Amniotic epithelial cell (primary cell): ENCODE results near the gene NLRC5.
"Not testable (repeated sequence)": the region's sequence is repeated elsewhere in the genome, so short reads cannot be mapped to it uniquely, and the experiment has no call there.

Source experiments
- DNase-seq: peaks from one replicate; pipeline ENCODE4 v3.0.0-alpha.2; 2010; ENCODE audit warnings: low read depth

NLRC5 gene

GRCh38 chr16:56961386-56961785 lies 28.0 kb upstream of the NLRC5 start:
- no peak for DNase-seq

GRCh38 chr16:56961851-56962281 lies 27.5 kb upstream of the NLRC5 start, which contains the start of gene CETP:
CETP (plus strand) TSS chr16:56961950; CDS start chr16:56961980, 30 bp downstream.
- DNase-seq, result no peak

- DNase-seq, result peak; percentile 90
Measured at GRCh38 chr16:56964243-56965148, 24.9 kb upstream of the NLRC5 start.

GRCh38 chr16:56965149-56966092 lies 23.9 kb upstream of the NLRC5 start:
- peak; percentile 38 for DNase-seq

GRCh38 chr16:56966093-56966475 lies 23.3 kb upstream of the NLRC5 start:
- no peak for DNase-seq

- peak; percentile 66 for DNase-seq
Measured at GRCh38 chr16:56967733-56968132, 21.6 kb upstream of the NLRC5 start.

- DNase-seq, result no peak
Measured at GRCh38 chr16:56969769-56970168, 19.6 kb upstream of the NLRC5 start.

- peak; percentile 78 for DNase-seq
Measured at GRCh38 chr16:56970934-56971767, 18.2 kb upstream of the NLRC5 start.

- DNase-seq, result no peak
Measured at GRCh38 chr16:56971768-56972043, 17.7 kb upstream of the NLRC5 start.

GRCh38 chr16:56972403-56973293 lies 16.7 kb upstream of the NLRC5 start:
- DNase-seq, result no peak

- no peak for DNase-seq
Measured at GRCh38 chr16:56973294-56973689, 16.1 kb upstream of the NLRC5 start.

GRCh38 chr16:56973899-56974298 lies 15.5 kb upstream of the NLRC5 start:
- not testable (repeated sequence) for DNase-seq

- DNase-seq, result no peak
Measured at GRCh38 chr16:56974549-56975300, 14.6 kb upstream of the NLRC5 start.

- no peak for DNase-seq
Measured at GRCh38 chr16:56975714-56976113, 13.6 kb upstream of the NLRC5 start.

GRCh38 chr16:56977216-56977615 lies 12.1 kb upstream of the NLRC5 start:
- no peak for DNase-seq

- peak; percentile 27 for DNase-seq
Measured at GRCh38 chr16:56977823-56978430, 11.4 kb upstream of the NLRC5 start.

- no peak for DNase-seq
Measured at GRCh38 chr16:56980201-56980535, 9.2 kb upstream of the NLRC5 start.

GRCh38 chr16:56980792-56981724 lies 8.3 kb upstream of the NLRC5 start:
- no peak for DNase-seq
